Trophoblast cell (in vitro differentiated cells and primary cell): ENCODE measurements around the gene DUSP5.

Experiments used
- DNase-seq, 2 donors: peaks; one replicate each; pipeline ENCODE4 v3.0.0-alpha.2; 2016
- H2AFZ ChIP-seq: 2 replicates; pipeline ENCODE4 v1.6.1; 2013; ENCODE audit warnings: low read length, moderate library complexity, mild to moderate bottlenecking; ENCODE audit not compliant: insufficient read depth, poor library complexity
- H2AK5ac ChIP-seq: 2 replicates; pipeline ENCODE4 v1.6.1; 2013; ENCODE audit warnings: mild to moderate bottlenecking, low read length
- H2BK120ac ChIP-seq: 2 replicates; pipeline ENCODE4 v1.6.1; 2013; ENCODE audit warnings: low read length, mild to moderate bottlenecking, moderate library complexity; ENCODE audit not compliant: insufficient read depth, poor library complexity
- H2BK12ac ChIP-seq: 2 replicates; pipeline ENCODE4 v1.6.1; 2013; ENCODE audit warnings: mild to moderate bottlenecking, low read length, moderate library complexity
- H2BK5ac ChIP-seq: 2 replicates; pipeline ENCODE4 v1.6.1; 2013; ENCODE audit warnings: low read length, low read depth, moderate library complexity, mild to moderate bottlenecking; ENCODE audit not compliant: poor library complexity
- H3K14ac ChIP-seq: 2 replicates; pipeline ENCODE4 v1.6.1; 2013; ENCODE audit warnings: mild to moderate bottlenecking, low read length
- H3K18ac ChIP-seq: 2 replicates; pipeline ENCODE4 v1.6.1; 2013; ENCODE audit warnings: mild to moderate bottlenecking, low read length
- H3K23ac ChIP-seq: 2 replicates; pipeline ENCODE4 v1.6.1; 2013; ENCODE audit warnings: low read length
- H3K27ac ChIP-seq: 2 replicates; pipeline ENCODE4 v1.5.1; 2013; ENCODE audit warnings: low read depth, mild to moderate bottlenecking, inconsistent platforms, low read length, moderate library complexity
- H3K27me3 ChIP-seq: 2 replicates; pipeline ENCODE4 v1.6.1; 2013; ENCODE audit warnings: inconsistent platforms, mild to moderate bottlenecking, low read length, moderate library complexity; ENCODE audit not compliant: insufficient read depth
- H3K36me3 ChIP-seq, 2 experiments: 1 replicate in 1 of 2; 2 replicates in 1 of 2; pipeline ENCODE4 v1.6.1; 2013; ENCODE audit warnings: low read length in 2 of 2, mild to moderate bottlenecking in 2 of 2, moderate library complexity in 1 of 2; ENCODE audit not compliant: insufficient read depth in 2 of 2, control insufficient read depth in 1 of 2
- H3K4ac ChIP-seq: 2 replicates; pipeline ENCODE4 v1.6.1; 2013; ENCODE audit warnings: low read depth, mild to moderate bottlenecking, low read length, moderate library complexity
- H3K4me1 ChIP-seq, 2 experiments: 1 replicate in 1 of 2; 2 replicates in 1 of 2; pipeline ENCODE4 v1.6.1; 2013; ENCODE audit warnings: low read length in 2 of 2, mild to moderate bottlenecking in 2 of 2, moderate library complexity in 1 of 2; ENCODE audit not compliant: insufficient read depth in 2 of 2, control insufficient read depth in 1 of 2
- H3K4me2 ChIP-seq: 2 replicates; pipeline ENCODE4 v1.6.1; 2013; ENCODE audit warnings: inconsistent platforms, mild to moderate bottlenecking, low read length, moderate library complexity
- H3K4me3 ChIP-seq: 2 replicates; pipeline ENCODE4 v1.5.1; 2013; ENCODE audit warnings: mild to moderate bottlenecking, low read depth, low read length, inconsistent platforms
- H3K79me1 ChIP-seq: one replicate; pipeline ENCODE4 v1.6.1; 2013; ENCODE audit warnings: low read length
- H3K79me2 ChIP-seq: 2 replicates; pipeline ENCODE4 v1.6.1; 2013; ENCODE audit warnings: low read length, mild to moderate bottlenecking; ENCODE audit not compliant: control insufficient read depth, insufficient read depth, poor library complexity
- H3K9ac ChIP-seq: 2 replicates; pipeline ENCODE4 v1.6.1; 2013; ENCODE audit warnings: mild to moderate bottlenecking, low read length
- H3K9me3 ChIP-seq: 2 replicates; pipeline ENCODE4 v1.6.1; 2013; ENCODE audit warnings: low read depth, mild to moderate bottlenecking, control low read depth, inconsistent platforms, low read length; ENCODE audit not compliant: insufficient read depth
- H4K12ac ChIP-seq: 2 replicates; pipeline ENCODE4 v1.6.1; 2013; ENCODE audit warnings: low read depth, mild to moderate bottlenecking, low read length, moderate library complexity
- H4K8ac ChIP-seq: 2 replicates; pipeline ENCODE4 v1.6.1; 2013; ENCODE audit warnings: low read depth, mild to moderate bottlenecking, low read length, moderate library complexity
- H4K91ac ChIP-seq: one replicate; pipeline ENCODE4 v1.6.1; 2013; ENCODE audit warnings: low read depth, mild to moderate bottlenecking, low read length, moderate library complexity
- WGBS: extraction: QIAGEN DNeasy Blood & Tissue Kit; methylation state at CpG from one replicate; pipeline ENCODE4 v1.1.7; 2013; ENCODE audit warnings: missing lambda C conversion rate; ENCODE audit not compliant: insufficient read length, insufficient coverage; ENCODE audit errors: extremely low coverage; 5-methylcytosine and 5-hydroxymethylcytosine counted together

DUSP5 gene

GRCh38 chr10:110481919-110482318, 15.8 kb upstream of the DUSP5 start:
- no peak overlapping the region for H2BK12ac ChIP-seq
- H3K23ac ChIP-seq, result no peak overlapping the region
- no peaks in the 10 kb centered on the region for H3K79me1 ChIP-seq
- H2BK120ac ChIP-seq, result no peak overlapping the region
- H3K14ac ChIP-seq, result no peak overlapping the region
- no peak overlapping the region for H3K4me2 ChIP-seq
- no peaks in the 10 kb centered on the region for H3K79me2 ChIP-seq
- peak in 1 of 2 donors; percentile 80 for DNase-seq
- no peak overlapping the region for H4K12ac ChIP-seq
- H3K4ac ChIP-seq, result no peak overlapping the region
- H3K4me1 ChIP-seq, result peaks cover 2 to 4% of the 10 kb centered on the region in 2 experiments
- no peak overlapping the region for H3K27ac ChIP-seq
- no peak overlapping the region for H3K18ac ChIP-seq
- H4K91ac ChIP-seq, result no peak overlapping the region
- H2AK5ac ChIP-seq, result no peak overlapping the region
- H3K27me3 ChIP-seq, result no peaks in the 10 kb centered on the region
- WGBS, result no CpG with 5 or more reads among the region's 1 CpG
- H3K4me3 ChIP-seq, result no peak overlapping the region
- no peaks in the 10 kb centered on the region for H3K9me3 ChIP-seq
- H3K9ac ChIP-seq, result no peak overlapping the region
- no peak overlapping the region for H2AFZ ChIP-seq
- no peaks in the 10 kb centered on the region for H3K36me3 ChIP-seq
- no peak overlapping the region for H2BK5ac ChIP-seq
- H4K8ac ChIP-seq, result no peak overlapping the region

GRCh38 chr10:110483633-110484032, 14.1 kb upstream of the DUSP5 start:
- no peaks in the 10 kb centered on the region for H3K79me1 ChIP-seq
- H4K8ac ChIP-seq, result no peak overlapping the region
- H3K14ac ChIP-seq, result no peak overlapping the region
- no peak overlapping the region for H2BK12ac ChIP-seq
- no peaks in the 10 kb centered on the region for H3K79me2 ChIP-seq
- no peak overlapping the region for H3K18ac ChIP-seq
- no peak overlapping the region for H3K4me3 ChIP-seq
- no peak overlapping the region for H2BK5ac ChIP-seq
- H3K9me3 ChIP-seq, result no peaks in the 10 kb centered on the region
- H2BK120ac ChIP-seq, result no peak overlapping the region
- WGBS, result no CpG with 5 or more reads among the region's 2 CpGs
- no peak overlapping the region for H3K9ac ChIP-seq
- H3K27me3 ChIP-seq, result no peaks in the 10 kb centered on the region
- H2AK5ac ChIP-seq, result no peak overlapping the region
- H3K4me2 ChIP-seq, result no peak overlapping the region
- no peak overlapping the region for H3K23ac ChIP-seq
- peak; percentile 45 to 74 for DNase-seq
- H3K4me1 ChIP-seq, result peaks cover 13 to 15% of the 10 kb centered on the region in 2 experiments
- H4K12ac ChIP-seq, result no peak overlapping the region
- no peak overlapping the region for H2AFZ ChIP-seq
- H3K27ac ChIP-seq, result no peak overlapping the region
- H3K36me3 ChIP-seq, result no peaks in the 10 kb centered on the region
- no peak overlapping the region for H3K4ac ChIP-seq
- H4K91ac ChIP-seq, result no peak overlapping the region

- Histone ChIP-seq H3K4ac (no peak overlapping the region), H3K23ac (no peak overlapping the region), H2BK12ac (no peak overlapping the region), H2AK5ac (no peak overlapping the region), H3K9me3 (no peaks in the 10 kb centered on the region), H3K4me1 (peaks cover 13 to 15% of the 10 kb centered on the region in 2 experiments), H3K27me3 (no peaks in the 10 kb centered on the region), H3K4me3 (no peak overlapping the region), H3K9ac (no peak overlapping the region), H3K36me3 (no peaks in the 10 kb centered on the region), H4K12ac (no peak overlapping the region), H3K14ac (no peak overlapping the region), H2AFZ (no peak overlapping the region), H3K27ac (no peak overlapping the region), H3K18ac (no peak overlapping the region), H2BK5ac (no peak overlapping the region), H4K8ac (no peak overlapping the region), H2BK120ac (no peak overlapping the region), H3K79me1 (no peaks in the 10 kb centered on the region), H3K79me2 (no peaks in the 10 kb centered on the region), H4K91ac (no peak overlapping the region), H3K4me2 (no peak overlapping the region)
- no CpG with 5 or more reads among the region's 3 CpGs for WGBS
- no peak for DNase-seq
Measured at GRCh38 chr10:110485541-110485940, 12.2 kb upstream of the DUSP5 start.

GRCh38 chr10:110486680-110487410, 10.9 kb upstream of the DUSP5 start:
- H3K4me2 ChIP-seq, result peak overlapping the region; percentile 7
- no peaks in the 10 kb centered on the region for H3K79me1 ChIP-seq
- H4K12ac ChIP-seq, result no peak overlapping the region
- no peak overlapping the region for H3K23ac ChIP-seq
- peaks cover 13 to 15% of the 10 kb centered on the region in 2 experiments for H3K4me1 ChIP-seq
- peak overlapping the region; percentile 88 for H2BK12ac ChIP-seq
- H3K36me3 ChIP-seq, result no peaks in the 10 kb centered on the region
- H3K27ac ChIP-seq, result peak overlapping the region; percentile 29
- no peak overlapping the region for H3K4me3 ChIP-seq
- WGBS, result no CpG with 5 or more reads among the region's 11 CpGs
- H4K91ac ChIP-seq, result peak overlapping the region; percentile 43
- no peaks in the 10 kb centered on the region for H3K9me3 ChIP-seq
- H4K8ac ChIP-seq, result no peak overlapping the region
- H3K14ac ChIP-seq, result no peak overlapping the region
- no peaks in the 10 kb centered on the region for H3K27me3 ChIP-seq
- H3K18ac ChIP-seq, result no peak overlapping the region
- H2BK120ac ChIP-seq, result no peak overlapping the region
- H3K79me2 ChIP-seq, result no peaks in the 10 kb centered on the region
- peak in 1 of 2 donors; percentile 41 for DNase-seq
- no peak overlapping the region for H2AFZ ChIP-seq
- no peak overlapping the region for H3K4ac ChIP-seq
- H3K9ac ChIP-seq, result peak overlapping the region; percentile 52
- peak overlapping the region; percentile 82 for H2AK5ac ChIP-seq
- H2BK5ac ChIP-seq, result no peak overlapping the region
